WTC11 (cell line): ENCODE measurements around the gene MEGF8. TPM values are rescaled to one million over a fixed set of nuclear protein-coding genes. Genes with fewer than 3 reads are reported as not detected.

Experiments used
- ATF3 ChIP-seq: sonication (generic); formaldehyde crosslinking; conservative IDR thresholded peaks from 2 replicates; pipeline ENCODE4 v1.8.1; 2022; ENCODE audit warnings: mild to moderate bottlenecking, missing genetic modification reagents
- CBFB ChIP-seq: sonication (generic); formaldehyde crosslinking; IDR thresholded peaks from 2 replicates; pipeline ENCODE4 v1.8.1; 2022; ENCODE audit warnings: mild to moderate bottlenecking, low read depth, missing genetic modification reagents
- CREB1 ChIP-seq: sonication (generic); formaldehyde crosslinking; IDR thresholded peaks from 2 replicates; pipeline ENCODE4 v1.8.0; 2023; ENCODE audit warnings: mild to moderate bottlenecking, missing genetic modification reagents
- CREM ChIP-seq: sonication (generic); formaldehyde crosslinking; IDR thresholded peaks from 2 replicates; pipeline ENCODE4 v1.8.1; 2022; ENCODE audit warnings: mild to moderate bottlenecking, missing genetic modification reagents, moderate library complexity
- CTCF ChIP-seq: fragments of 200-600 bp; IDR thresholded peaks from 2 replicates; pipeline ENCODE4 v1.8.0; 2022; ENCODE audit warnings: antibody characterized with exemption
- E2F5 ChIP-seq: sonication (generic); formaldehyde crosslinking; IDR thresholded peaks from 2 replicates; pipeline ENCODE4 v1.8.1; 2022; ENCODE audit warnings: mild to moderate bottlenecking, moderate library complexity, missing genetic modification reagents
- ELF4 ChIP-seq: sonication (generic); formaldehyde crosslinking; IDR thresholded peaks from 2 replicates; pipeline ENCODE4 v1.8.1; 2022; ENCODE audit warnings: low read depth, mild to moderate bottlenecking, moderate library complexity, missing genetic modification reagents
- EMX1 ChIP-seq: fragments of 250-450 bp; sonication (Bioruptor Pico); IDR thresholded peaks from 2 replicates; pipeline ENCODE4 v1.8.0; 2021; ENCODE audit warnings: mild to moderate bottlenecking
- FOXJ3 ChIP-seq: sonication (generic); formaldehyde crosslinking; IDR thresholded peaks from 2 replicates; pipeline ENCODE4 v1.9.0; 2021; ENCODE audit warnings: missing genetic modification reagents, mild to moderate bottlenecking, borderline replicate concordance
- FOXK1 ChIP-seq: sonication (generic); formaldehyde crosslinking; IDR thresholded peaks from 2 replicates; pipeline ENCODE4 v1.8.0; 2022; ENCODE audit warnings: mild to moderate bottlenecking, moderate library complexity, missing genetic modification reagents
- FOXP1 ChIP-seq: sonication (generic); formaldehyde crosslinking; IDR thresholded peaks from 2 replicates; pipeline ENCODE4 v1.8.0; 2022; ENCODE audit warnings: missing genetic modification reagents, mild to moderate bottlenecking, moderate library complexity, borderline replicate concordance
- MYBL2 ChIP-seq: sonication (generic); formaldehyde crosslinking; IDR thresholded peaks from 2 replicates; pipeline ENCODE4 v1.8.1; 2023; ENCODE audit warnings: mild to moderate bottlenecking, moderate library complexity, missing genetic modification reagents
- NFE2L1 ChIP-seq: sonication (generic); formaldehyde crosslinking; IDR thresholded peaks from 2 replicates; pipeline ENCODE4 v1.8.1; 2023; ENCODE audit warnings: missing genetic modification reagents
- NFYB ChIP-seq: sonication (generic); formaldehyde crosslinking; conservative IDR thresholded peaks from 2 replicates; pipeline ENCODE4 v1.8.0; 2022; ENCODE audit warnings: low read depth, missing genetic modification reagents
- NR2C2 ChIP-seq: sonication (generic); formaldehyde crosslinking; IDR thresholded peaks from 2 replicates; pipeline ENCODE4 v1.8.0; 2022; ENCODE audit warnings: mild to moderate bottlenecking, missing genetic modification reagents
- NR3C1 ChIP-seq: sonication (generic); formaldehyde crosslinking; conservative IDR thresholded peaks from 2 replicates; pipeline ENCODE4 v1.8.1; 2023; ENCODE audit warnings: low read depth, mild to moderate bottlenecking, missing genetic modification reagents
- OVOL2 ChIP-seq: fragments of 250-450 bp; sonication (Bioruptor Pico); IDR thresholded peaks from 2 replicates; pipeline ENCODE4 v1.9.0; 2021; ENCODE audit warnings: mild to moderate bottlenecking, borderline replicate concordance
- SP1 ChIP-seq: sonication (generic); formaldehyde crosslinking; conservative IDR thresholded peaks from 2 replicates; pipeline ENCODE4 v1.8.1; 2022; ENCODE audit warnings: missing genetic modification reagents
- ZBTB21 ChIP-seq: sonication (generic); formaldehyde crosslinking; IDR thresholded peaks from 2 replicates; pipeline ENCODE4 v1.8.1; 2023; ENCODE audit warnings: mild to moderate bottlenecking, missing genetic modification reagents, borderline replicate concordance
- ZBTB43 ChIP-seq: sonication (generic); formaldehyde crosslinking; IDR thresholded peaks from 2 replicates; pipeline ENCODE4 v1.8.1; 2023; ENCODE audit warnings: mild to moderate bottlenecking, missing genetic modification reagents
- ZNF138 ChIP-seq: sonication (generic); formaldehyde crosslinking; conservative IDR thresholded peaks from 2 replicates; pipeline ENCODE4 v1.8.1; 2022; ENCODE audit warnings: mild to moderate bottlenecking, moderate library complexity, missing genetic modification reagents
- ZNF416 ChIP-seq: fragments of 250-450 bp; sonication (Bioruptor Pico); IDR thresholded peaks from 2 replicates; pipeline ENCODE4 v1.9.0; 2021; ENCODE audit warnings: mild to moderate bottlenecking, inconsistent platforms
- total RNA-seq: library from RNA; stranded (reverse); gene quantifications from 3 replicates; pipeline ENCODE4 v1.2.3, GENCODE V29; 2021
- TF ChIP-seq, protein P1 (sequence below): sonication (generic); formaldehyde crosslinking; IDR thresholded peaks from 2 replicates; pipeline ENCODE4 v1.8.0; 2022; ENCODE audit warnings: mild to moderate bottlenecking, missing genetic modification reagents
- TF ChIP-seq, protein P2 (sequence below): sonication (generic); formaldehyde crosslinking; IDR thresholded peaks from 2 replicates; pipeline ENCODE4 v1.8.1; 2023; ENCODE audit warnings: mild to moderate bottlenecking, missing genetic modification reagents, moderate library complexity
- TF ChIP-seq, protein P3 (sequence below): sonication (generic); formaldehyde crosslinking; IDR thresholded peaks from 2 replicates; pipeline ENCODE4 v1.8.0; 2023; ENCODE audit warnings: missing genetic modification reagents, mild to moderate bottlenecking, borderline replicate concordance

Gene MEGF8
- total RNA-seq, 1 experiment from 2014 or later: 42.1 TPM

DNA sequence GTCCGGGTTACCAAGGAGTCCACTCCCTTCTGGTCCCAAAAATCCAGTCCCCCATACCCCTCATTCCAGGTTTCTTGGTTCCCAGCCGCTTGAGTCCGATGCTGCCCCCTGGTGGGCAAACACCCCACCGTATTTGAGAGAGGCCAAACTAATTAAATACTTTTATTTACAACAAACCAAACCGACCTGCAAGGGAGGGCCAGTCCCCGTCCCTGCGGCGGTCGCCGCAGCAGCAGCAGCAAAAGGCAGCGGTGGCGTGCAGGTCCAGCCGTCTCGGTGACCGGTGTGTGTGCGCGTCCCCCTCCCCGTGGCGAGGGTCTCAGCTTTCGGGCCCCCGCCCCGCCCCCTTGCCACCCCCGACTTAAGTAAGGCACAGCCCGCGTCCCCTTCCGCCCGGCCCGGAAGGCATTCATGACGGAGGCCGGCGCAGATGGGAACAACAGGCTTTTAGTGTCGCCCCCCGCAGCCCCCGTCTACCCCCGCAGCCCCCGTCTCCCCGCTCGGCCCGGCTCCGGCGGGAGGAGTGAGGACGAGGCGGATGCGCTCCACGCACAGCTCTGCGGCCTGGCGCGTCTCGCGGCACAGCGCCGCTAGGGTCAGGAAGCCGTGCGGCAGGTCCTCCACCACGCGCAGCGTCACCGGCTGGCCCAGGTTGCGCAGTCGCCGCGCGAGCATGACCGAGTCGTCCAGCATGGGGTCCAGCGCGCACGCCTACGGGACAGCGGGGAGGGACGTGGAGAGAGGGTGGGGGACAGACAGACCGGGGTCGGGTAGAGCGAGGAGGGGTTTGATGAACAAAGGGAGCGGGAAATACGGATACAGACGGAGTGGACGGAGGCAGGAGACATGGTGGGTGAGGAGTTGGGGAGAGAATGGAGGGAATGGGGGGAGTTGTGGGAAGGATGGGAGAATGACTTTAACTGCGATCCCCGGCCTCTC is 76.2 kb downstream of the MEGF8 start (continued):
- TF ChIP-seq, protein P1, sequence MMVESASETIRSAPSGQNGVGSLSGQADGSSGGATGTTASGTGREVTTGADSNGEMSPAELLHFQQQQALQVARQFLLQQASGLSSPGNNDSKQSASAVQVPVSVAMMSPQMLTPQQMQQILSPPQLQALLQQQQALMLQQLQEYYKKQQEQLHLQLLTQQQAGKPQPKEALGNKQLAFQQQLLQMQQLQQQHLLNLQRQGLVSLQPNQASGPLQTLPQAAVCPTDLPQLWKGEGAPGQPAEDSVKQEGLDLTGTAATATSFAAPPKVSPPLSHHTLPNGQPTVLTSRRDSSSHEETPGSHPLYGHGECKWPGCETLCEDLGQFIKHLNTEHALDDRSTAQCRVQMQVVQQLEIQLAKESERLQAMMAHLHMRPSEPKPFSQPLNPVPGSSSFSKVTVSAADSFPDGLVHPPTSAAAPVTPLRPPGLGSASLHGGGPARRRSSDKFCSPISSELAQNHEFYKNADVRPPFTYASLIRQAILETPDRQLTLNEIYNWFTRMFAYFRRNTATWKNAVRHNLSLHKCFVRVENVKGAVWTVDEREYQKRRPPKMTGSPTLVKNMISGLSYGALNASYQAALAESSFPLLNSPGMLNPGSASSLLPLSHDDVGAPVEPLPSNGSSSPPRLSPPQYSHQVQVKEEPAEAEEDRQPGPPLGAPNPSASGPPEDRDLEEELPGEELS (CRISPR knock-in tag): peak; percentile 88; the same call in 1 of the 2 replicates
- TF ChIP-seq E2F5: 0 out of 2 replicates have a peak, but pooled peaks have one; percentile 18
- TF ChIP-seq NFYB: 0 out of 2 replicates have a peak, but pooled peaks have one; percentile 17
- peak; percentile 81; the same call in 1 of the 2 replicates for TF ChIP-seq CBFB (CRISPR knock-in tag)
- 0 out of 2 replicates have a peak, but pooled peaks have one; percentile 40 for TF ChIP-seq EMX1 (CRISPR knock-in tag)
- no peak for TF ChIP-seq ELF4 (CRISPR knock-in tag)
- 0 out of 2 replicates have a peak, but pooled peaks have one; percentile 35 for TF ChIP-seq ZNF416 (CRISPR knock-in tag)
- TF ChIP-seq FOXP1 (CRISPR knock-in tag): peak; percentile 36; the same call in 1 of the 2 replicates
- no peak for TF ChIP-seq FOXJ3 (CRISPR knock-in tag)
- TF ChIP-seq, protein P2, sequence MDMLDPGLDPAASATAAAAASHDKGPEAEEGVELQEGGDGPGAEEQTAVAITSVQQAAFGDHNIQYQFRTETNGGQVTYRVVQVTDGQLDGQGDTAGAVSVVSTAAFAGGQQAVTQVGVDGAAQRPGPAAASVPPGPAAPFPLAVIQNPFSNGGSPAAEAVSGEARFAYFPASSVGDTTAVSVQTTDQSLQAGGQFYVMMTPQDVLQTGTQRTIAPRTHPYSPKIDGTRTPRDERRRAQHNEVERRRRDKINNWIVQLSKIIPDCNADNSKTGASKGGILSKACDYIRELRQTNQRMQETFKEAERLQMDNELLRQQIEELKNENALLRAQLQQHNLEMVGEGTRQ: peak; percentile 35; the same call in 1 of the 2 replicates
- no peak for TF ChIP-seq NR3C1
- TF ChIP-seq ZNF138: peak; percentile 84
- no peak for TF ChIP-seq NR2C2 (CRISPR knock-in tag)
- TF ChIP-seq CTCF: peak; percentile 82
- TF ChIP-seq SP1 (CRISPR knock-in tag): peak; percentile 53
- no peak for TF ChIP-seq OVOL2 (CRISPR knock-in tag)
- TF ChIP-seq FOXK1 (CRISPR knock-in tag): peak; percentile 64; the same call in 1 of the 2 replicates
- no peak for TF ChIP-seq MYBL2 (CRISPR knock-in tag)
- TF ChIP-seq ZBTB21: peak; percentile 88; the same call in 1 of the 2 replicates
- no peak for TF ChIP-seq CREM (CRISPR knock-in tag)
- no peak; the same call in 1 of the 2 replicates for TF ChIP-seq NFE2L1
- no peak for TF ChIP-seq ATF3 (CRISPR knock-in tag)
- TF ChIP-seq ZBTB43 (CRISPR knock-in tag): no peak
- TF ChIP-seq CREB1 (CRISPR knock-in tag): no peak
- TF ChIP-seq, protein P3, sequence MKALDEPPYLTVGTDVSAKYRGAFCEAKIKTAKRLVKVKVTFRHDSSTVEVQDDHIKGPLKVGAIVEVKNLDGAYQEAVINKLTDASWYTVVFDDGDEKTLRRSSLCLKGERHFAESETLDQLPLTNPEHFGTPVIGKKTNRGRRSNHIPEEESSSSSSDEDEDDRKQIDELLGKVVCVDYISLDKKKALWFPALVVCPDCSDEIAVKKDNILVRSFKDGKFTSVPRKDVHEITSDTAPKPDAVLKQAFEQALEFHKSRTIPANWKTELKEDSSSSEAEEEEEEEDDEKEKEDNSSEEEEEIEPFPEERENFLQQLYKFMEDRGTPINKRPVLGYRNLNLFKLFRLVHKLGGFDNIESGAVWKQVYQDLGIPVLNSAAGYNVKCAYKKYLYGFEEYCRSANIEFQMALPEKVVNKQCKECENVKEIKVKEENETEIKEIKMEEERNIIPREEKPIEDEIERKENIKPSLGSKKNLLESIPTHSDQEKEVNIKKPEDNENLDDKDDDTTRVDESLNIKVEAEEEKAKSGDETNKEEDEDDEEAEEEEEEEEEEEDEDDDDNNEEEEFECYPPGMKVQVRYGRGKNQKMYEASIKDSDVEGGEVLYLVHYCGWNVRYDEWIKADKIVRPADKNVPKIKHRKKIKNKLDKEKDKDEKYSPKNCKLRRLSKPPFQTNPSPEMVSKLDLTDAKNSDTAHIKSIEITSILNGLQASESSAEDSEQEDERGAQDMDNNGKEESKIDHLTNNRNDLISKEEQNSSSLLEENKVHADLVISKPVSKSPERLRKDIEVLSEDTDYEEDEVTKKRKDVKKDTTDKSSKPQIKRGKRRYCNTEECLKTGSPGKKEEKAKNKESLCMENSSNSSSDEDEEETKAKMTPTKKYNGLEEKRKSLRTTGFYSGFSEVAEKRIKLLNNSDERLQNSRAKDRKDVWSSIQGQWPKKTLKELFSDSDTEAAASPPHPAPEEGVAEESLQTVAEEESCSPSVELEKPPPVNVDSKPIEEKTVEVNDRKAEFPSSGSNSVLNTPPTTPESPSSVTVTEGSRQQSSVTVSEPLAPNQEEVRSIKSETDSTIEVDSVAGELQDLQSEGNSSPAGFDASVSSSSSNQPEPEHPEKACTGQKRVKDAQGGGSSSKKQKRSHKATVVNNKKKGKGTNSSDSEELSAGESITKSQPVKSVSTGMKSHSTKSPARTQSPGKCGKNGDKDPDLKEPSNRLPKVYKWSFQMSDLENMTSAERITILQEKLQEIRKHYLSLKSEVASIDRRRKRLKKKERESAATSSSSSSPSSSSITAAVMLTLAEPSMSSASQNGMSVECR: 0 out of 2 replicates have a peak, but pooled peaks have one; percentile 39
